Activated naive CD8-positive, alpha-beta T cell treated with anti-CD3 and anti-CD28 coated beads, Interleukin-2, amount 50 U/mL, for 16 hours (primary cell): ENCODE results near the gene NPPB.

ENCODE experiments used
- DNase-seq: peaks from one replicate; pipeline ENCODE4 v3.0.0-alpha.2; 2020; ENCODE audit warnings: low read depth, low spot score

NPPB gene

GRCh38 chr1:11833900-11834299 lies 24.8 kb downstream of the NPPB start:
- no peak for DNase-seq

GRCh38 chr1:11833497-11833896 lies 25.2 kb downstream of the NPPB start:
- DNase-seq, result no peak

- no peak for DNase-seq
These were observed 26.6 kb downstream of the NPPB start for GRCh38 chr1:11831945-11832725.

- DNase-seq, result no peak
These were observed 30.2 kb downstream of the NPPB start for GRCh38 chr1:11828511-11828910.

GRCh38 chr1:11826946-11827345 lies 31.8 kb downstream of the NPPB start:
- no peak for DNase-seq

- DNase-seq, result no peak
These were observed 33.6 kb downstream of the NPPB start for GRCh38 chr1:11825131-11825530.

GRCh38 chr1:11823366-11824137 lies 35.2 kb downstream of the NPPB start:
- no peak for DNase-seq

GRCh38 chr1:11822091-11822490 lies 36.7 kb downstream of the NPPB start:
- no peak for DNase-seq

GRCh38 chr1:11817192-11817591 lies 41.6 kb downstream of the NPPB start:
- DNase-seq, result no peak

GRCh38 chr1:11813021-11813420 lies 45.7 kb downstream of the NPPB start:
- DNase-seq, result no peak
